Suprapubic skin (tissue), 4 donors: Measurements from ENCODE around the gene GPSM3.

Experiments
- CTCF ChIP-seq, 2 donors: fragments of 200-600 bp in 1 of 2; fragments of 450-650 bp in 1 of 2; sonication (generic) in 1 of 2; IDR thresholded peaks; one replicate each; pipeline ENCODE4 v1.5.1; 2016 to 2019; ENCODE audit warnings: antibody characterized with exemption in 2 of 2, mild to moderate bottlenecking in 1 of 2, moderate library complexity in 1 of 2
- EP300 ChIP-seq: sonication (generic); formaldehyde crosslinking; IDR thresholded peaks from one replicate; pipeline ENCODE4 v1.6.1; 2017; ENCODE audit warnings: antibody characterized with exemption
- POLR2A ChIP-seq, 2 donors: fragments of 450-650 bp; IDR thresholded peaks; one replicate each; pipeline ENCODE4 v1.6.1; 2017; ENCODE audit warnings: antibody characterized with exemption in 2 of 2, mild to moderate bottlenecking in 2 of 2, moderate library complexity in 2 of 2
- POLR2AphosphoS5 ChIP-seq, 3 donors: sonication (generic); formaldehyde crosslinking; IDR thresholded peaks; one replicate each; pipeline ENCODE4 v1.6.1; 2017; ENCODE audit warnings: antibody characterized with exemption in 3 of 3

DNA sequence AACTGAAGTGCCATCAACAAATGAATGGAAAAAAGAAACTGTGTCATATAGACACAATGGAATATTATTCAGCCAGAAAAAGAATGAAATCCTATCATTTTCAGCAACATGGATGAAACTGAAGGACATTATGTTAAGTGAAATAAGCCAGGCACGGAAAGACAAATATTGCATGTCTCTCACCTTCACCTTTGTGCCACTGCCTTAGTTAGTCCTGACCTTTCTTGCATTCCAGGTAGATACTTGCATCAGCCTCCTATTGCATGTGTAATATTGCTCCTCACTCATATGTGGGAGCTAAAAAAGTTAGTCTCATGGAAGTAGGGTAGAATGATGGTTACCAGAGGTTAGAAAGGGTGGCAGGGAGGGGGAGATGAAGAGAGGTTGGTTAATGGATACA lies 16.6 kb upstream of the GPSM3 start:
- TF ChIP-seq EP300, result no peak
- TF ChIP-seq CTCF (IDR thresholded peaks at IDR 0.05), result no peak
- no peak for TF ChIP-seq POLR2A (IDR thresholded peaks at IDR 0.05)
- TF ChIP-seq POLR2AphosphoS5 (IDR thresholded peaks at IDR 0.05), result no peak
